Mesenchymal stem cell (in vitro differentiated cells and primary cell): Measurements from ENCODE around the gene PATL1.

ENCODE experiments used
- DNase-seq: peaks from one replicate; pipeline ENCODE4 v3.0.0-alpha.2; 2013
- H2AFZ ChIP-seq: one replicate; pipeline ENCODE4 v1.6.1; 2013; ENCODE audit warnings: low read depth, mild to moderate bottlenecking, control low read depth, inconsistent platforms, low read length, moderate library complexity
- H2AK5ac ChIP-seq: 2 replicates; pipeline ENCODE4 v1.6.1; 2013; ENCODE audit warnings: low read length, moderate library complexity, mild to moderate bottlenecking, inconsistent platforms; ENCODE audit not compliant: severe bottlenecking
- H2BK120ac ChIP-seq: one replicate; pipeline ENCODE4 v1.6.1; 2013; ENCODE audit warnings: low read depth, mild to moderate bottlenecking, inconsistent platforms, low read length, moderate library complexity
- H2BK12ac ChIP-seq, 2 experiments: one replicate each; pipeline ENCODE4 v1.6.1; 2013; ENCODE audit warnings: inconsistent platforms in 2 of 2, low read length in 2 of 2, mild to moderate bottlenecking in 2 of 2, moderate library complexity in 2 of 2, control low read depth in 1 of 2
- H2BK15ac ChIP-seq: one replicate; pipeline ENCODE4 v1.6.1; 2013; ENCODE audit warnings: mild to moderate bottlenecking, low read depth, inconsistent platforms; ENCODE audit not compliant: poor library complexity, severe bottlenecking
- H2BK5ac ChIP-seq: 2 replicates; pipeline ENCODE4 v1.6.1; 2013; ENCODE audit warnings: low read depth, mild to moderate bottlenecking, low read length, control low read depth, inconsistent platforms; ENCODE audit not compliant: poor library complexity, severe bottlenecking
- H3K14ac ChIP-seq, 2 experiments: one replicate each; pipeline ENCODE4 v1.6.1; 2013; ENCODE audit warnings: inconsistent platforms in 2 of 2, low read length in 2 of 2, control low read depth in 1 of 2, mild to moderate bottlenecking in 1 of 2, moderate library complexity in 1 of 2
- H3K18ac ChIP-seq, 2 experiments: one replicate each; pipeline ENCODE4 v1.6.1; 2013; ENCODE audit warnings: inconsistent platforms in 2 of 2, low read length in 2 of 2, control low read depth in 1 of 2, low read depth in 1 of 2, mild to moderate bottlenecking in 1 of 2
- H3K23ac ChIP-seq, 2 experiments: one replicate each; pipeline ENCODE4 v1.6.1; 2013; ENCODE audit warnings: inconsistent platforms in 2 of 2, low read length in 2 of 2, mild to moderate bottlenecking in 2 of 2, moderate library complexity in 2 of 2, control low read depth in 1 of 2
- H3K27ac ChIP-seq: 2 replicates; pipeline ENCODE4 v1.5.1; 2013; ENCODE audit warnings: mild to moderate bottlenecking, moderate library complexity, low read length, control low read depth, inconsistent platforms; ENCODE audit not compliant: poor library complexity, severe bottlenecking
- H3K27me3 ChIP-seq, 2 experiments: 2 replicates each; pipeline versions ENCODE4 v1.6.1 to v1.7.0; 2013; ENCODE audit warnings: low read length in 2 of 2, mild to moderate bottlenecking in 2 of 2, moderate library complexity in 2 of 2, control low read depth in 1 of 2, inconsistent platforms in 1 of 2; ENCODE audit not compliant: control insufficient read depth in 1 of 2, insufficient read depth in 1 of 2
- H3K36me3 ChIP-seq, 2 experiments: 2 replicates each; pipeline versions ENCODE4 v1.6.1 to v1.7.0; 2013; ENCODE audit warnings: low read length in 2 of 2, control low read depth in 1 of 2, inconsistent platforms in 1 of 2, low read depth in 1 of 2, mild to moderate bottlenecking in 1 of 2; ENCODE audit not compliant: insufficient read depth in 2 of 2, control insufficient read depth in 1 of 2
- H3K4ac ChIP-seq, 2 experiments: one replicate each; pipeline ENCODE4 v1.6.1; 2013; ENCODE audit warnings: inconsistent platforms in 2 of 2, low read length in 2 of 2, mild to moderate bottlenecking in 2 of 2, moderate library complexity in 2 of 2, control low read depth in 1 of 2, low read depth in 1 of 2
- H3K4me1 ChIP-seq: 2 replicates; pipeline ENCODE4 v1.6.1; 2013; ENCODE audit warnings: low read depth, low read length, control low read depth; ENCODE audit not compliant: control insufficient read depth, insufficient read depth
- H3K4me2 ChIP-seq: 2 replicates; pipeline ENCODE4 v1.6.1; 2013; ENCODE audit warnings: low read length, mild to moderate bottlenecking, inconsistent platforms; ENCODE audit not compliant: poor library complexity, severe bottlenecking
- H3K4me3 ChIP-seq, 2 experiments: 2 replicates each; pipeline versions ENCODE4 v1.5.1 to v1.7.0; 2013; ENCODE audit warnings: low read length in 2 of 2, mild to moderate bottlenecking in 2 of 2, control low read depth in 1 of 2, low read depth in 1 of 2; ENCODE audit not compliant: insufficient read depth in 1 of 2
- H3K79me1 ChIP-seq: replicated peaks from 2 replicates; pipeline ENCODE4 v1.6.1; 2013; ENCODE audit warnings: mild to moderate bottlenecking, control low read depth, low read length, inconsistent platforms; ENCODE audit not compliant: poor library complexity, severe bottlenecking
- H3K9ac ChIP-seq: 2 replicates; pipeline ENCODE4 v1.7.0; 2013; ENCODE audit warnings: mild to moderate bottlenecking, low read length, moderate library complexity
- H3K9me3 ChIP-seq: 2 replicates; pipeline ENCODE4 v1.7.0; 2013; ENCODE audit warnings: mild to moderate bottlenecking, low read length; ENCODE audit not compliant: control insufficient read depth
- H4K8ac ChIP-seq: one replicate; pipeline ENCODE4 v1.6.1; 2013; ENCODE audit warnings: inconsistent platforms, mild to moderate bottlenecking, low read length, moderate library complexity
- H4K91ac ChIP-seq: one replicate; pipeline ENCODE4 v1.6.1; 2013; ENCODE audit warnings: mild to moderate bottlenecking, low read length, inconsistent platforms
- WGBS: methylation state at CpG from one replicate; pipeline ENCODE4 v1.1.7; 2013; ENCODE audit warnings: mixed read lengths; 5-methylcytosine and 5-hydroxymethylcytosine counted together

The PATL1 gene

DNA sequence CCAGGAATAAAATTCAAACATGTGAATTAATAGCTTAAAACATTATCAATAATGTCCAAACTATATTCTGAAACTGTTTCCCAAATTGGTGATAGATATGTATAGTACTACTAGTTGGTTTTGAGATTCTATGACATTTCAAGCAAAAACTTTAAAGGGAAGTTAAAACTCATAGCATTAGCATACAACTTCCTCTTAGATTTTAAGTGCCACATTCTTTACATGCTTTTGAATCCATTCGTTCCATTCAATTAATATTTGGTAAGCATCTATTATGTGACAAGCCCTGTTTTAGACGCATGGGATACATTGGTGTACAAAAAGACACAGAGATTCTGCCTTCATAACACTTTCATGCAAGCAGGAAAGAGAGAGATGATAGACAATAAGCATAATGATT, 8.9 kb downstream of the PATL1 start:
- Histone ChIP-seq H3K4me1 (peaks cover 3% of the 10 kb centered on the region), H4K91ac (no peak overlapping the region), H2BK5ac (no peak overlapping the region), H3K9me3 (no peaks in the 10 kb centered on the region), H3K18ac (no peak overlapping the region), H2AFZ (no peak overlapping the region), H3K27ac (peak overlapping the region; percentile 93), H3K9ac (no peak overlapping the region), H3K36me3 (peaks cover 16 to 98% of the 10 kb centered on the region in 2 experiments), H3K14ac (no peak overlapping the region), H3K27me3 (no peaks in the 10 kb centered on the region), H2BK12ac (no peak overlapping the region), H4K8ac (no peak overlapping the region), H3K4me3 (no peak overlapping the region), H3K23ac (no peak overlapping the region), H2BK15ac (no peak overlapping the region), H3K4ac (no peak overlapping the region), H2AK5ac (no peak overlapping the region), H2BK120ac (no peak overlapping the region), H3K4me2 (no peak overlapping the region), H3K79me1 (peaks cover 25% of the 10 kb centered on the region)
- WGBS, result 44% methylated on average over 1 of the region's 2 CpGs
- no peak for DNase-seq

DNA sequence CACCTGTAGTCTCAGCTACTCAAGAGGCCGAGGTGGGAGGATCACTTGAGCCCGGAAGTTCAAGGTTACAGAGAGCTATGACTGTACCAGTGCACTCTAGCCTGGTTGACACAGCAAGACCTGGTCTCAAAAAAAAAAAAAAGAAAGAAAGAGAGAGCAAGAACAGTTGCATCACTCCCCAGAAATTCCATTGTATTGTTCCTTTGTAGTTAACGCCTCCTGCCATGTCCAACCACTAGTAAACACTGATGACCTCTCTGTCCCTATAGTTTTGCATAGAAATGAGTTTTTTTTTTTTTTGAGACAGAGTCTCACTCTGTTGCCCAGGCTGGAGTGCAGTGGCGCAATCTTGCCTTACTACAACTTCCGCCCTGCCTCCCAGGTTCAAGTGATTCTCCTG, 10.8 kb downstream of the PATL1 start:
- peaks cover 30% of the 10 kb centered on the region for H3K79me1 ChIP-seq
- no peak overlapping the region for H2BK15ac ChIP-seq
- H2BK5ac ChIP-seq, result no peak overlapping the region
- no peak overlapping the region for H2BK120ac ChIP-seq
- H2AK5ac ChIP-seq, result no peak overlapping the region
- H4K91ac ChIP-seq, result no peak overlapping the region
- H3K18ac ChIP-seq, result no peak overlapping the region
- no peak overlapping the region for H3K23ac ChIP-seq
- no peak overlapping the region for H3K4me3 ChIP-seq
- WGBS, result 99% methylated on average over 3 of the region's 5 CpGs
- H2AFZ ChIP-seq, result no peak overlapping the region
- no peak for DNase-seq
- no peak overlapping the region for H3K4ac ChIP-seq
- peaks cover 3% of the 10 kb centered on the region for H3K4me1 ChIP-seq
- no peak overlapping the region for H4K8ac ChIP-seq
- no peak overlapping the region for H2BK12ac ChIP-seq
- H3K4me2 ChIP-seq, result no peak overlapping the region
- H3K9ac ChIP-seq, result no peak overlapping the region
- no peaks in the 10 kb centered on the region for H3K27me3 ChIP-seq
- H3K27ac ChIP-seq, result no peak overlapping the region
- no peak overlapping the region for H3K14ac ChIP-seq
- H3K36me3 ChIP-seq, result peaks cover 19 to 98% of the 10 kb centered on the region in 2 experiments
- H3K9me3 ChIP-seq, result no peaks in the 10 kb centered on the region

DNA sequence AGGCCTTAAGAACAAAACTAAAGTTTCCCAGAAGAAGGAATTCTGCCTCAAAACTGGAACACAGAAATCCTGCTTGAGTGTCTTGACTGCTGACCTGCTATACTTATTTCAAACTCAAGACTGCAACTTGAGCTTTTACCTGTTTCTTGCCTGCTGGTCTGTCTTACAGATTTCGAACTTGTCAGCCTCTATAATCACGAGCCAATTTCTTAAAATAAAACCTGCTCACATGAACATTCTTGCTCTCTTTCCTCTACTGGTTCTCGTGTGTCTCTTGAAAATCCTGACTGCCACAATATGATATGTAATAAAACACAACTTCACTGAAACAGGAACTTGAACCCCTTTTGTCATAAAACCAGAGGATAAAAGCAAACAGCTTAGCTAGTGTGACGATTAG, 13.9 kb downstream of the PATL1 start:
- no peak overlapping the region for H3K27ac ChIP-seq
- no peak overlapping the region for H3K23ac ChIP-seq
- H3K36me3 ChIP-seq, result peaks cover 28 to 98% of the 10 kb centered on the region in 2 experiments
- WGBS, result 98% methylated on average over 4 of the region's 4 CpGs
- no peak overlapping the region for H2BK5ac ChIP-seq
- H3K27me3 ChIP-seq, result no peaks in the 10 kb centered on the region
- H3K4me1 ChIP-seq, result no peaks in the 10 kb centered on the region
- no peak overlapping the region for H3K18ac ChIP-seq
- no peak overlapping the region for H4K8ac ChIP-seq
- no peak overlapping the region for H3K9ac ChIP-seq
- no peak overlapping the region for H2AFZ ChIP-seq
- H3K9me3 ChIP-seq, result no peaks in the 10 kb centered on the region
- no peak overlapping the region for H2BK12ac ChIP-seq
- no peak overlapping the region for H3K4me3 ChIP-seq
- H2AK5ac ChIP-seq, result no peak overlapping the region
- no peak overlapping the region for H3K4me2 ChIP-seq
- H3K4ac ChIP-seq, result no peak overlapping the region
- no peak overlapping the region for H3K14ac ChIP-seq
- peaks cover 37% of the 10 kb centered on the region for H3K79me1 ChIP-seq
- no peak overlapping the region for H2BK15ac ChIP-seq
- H2BK120ac ChIP-seq, result no peak overlapping the region
- no peak for DNase-seq
- H4K91ac ChIP-seq, result no peak overlapping the region

DNA sequence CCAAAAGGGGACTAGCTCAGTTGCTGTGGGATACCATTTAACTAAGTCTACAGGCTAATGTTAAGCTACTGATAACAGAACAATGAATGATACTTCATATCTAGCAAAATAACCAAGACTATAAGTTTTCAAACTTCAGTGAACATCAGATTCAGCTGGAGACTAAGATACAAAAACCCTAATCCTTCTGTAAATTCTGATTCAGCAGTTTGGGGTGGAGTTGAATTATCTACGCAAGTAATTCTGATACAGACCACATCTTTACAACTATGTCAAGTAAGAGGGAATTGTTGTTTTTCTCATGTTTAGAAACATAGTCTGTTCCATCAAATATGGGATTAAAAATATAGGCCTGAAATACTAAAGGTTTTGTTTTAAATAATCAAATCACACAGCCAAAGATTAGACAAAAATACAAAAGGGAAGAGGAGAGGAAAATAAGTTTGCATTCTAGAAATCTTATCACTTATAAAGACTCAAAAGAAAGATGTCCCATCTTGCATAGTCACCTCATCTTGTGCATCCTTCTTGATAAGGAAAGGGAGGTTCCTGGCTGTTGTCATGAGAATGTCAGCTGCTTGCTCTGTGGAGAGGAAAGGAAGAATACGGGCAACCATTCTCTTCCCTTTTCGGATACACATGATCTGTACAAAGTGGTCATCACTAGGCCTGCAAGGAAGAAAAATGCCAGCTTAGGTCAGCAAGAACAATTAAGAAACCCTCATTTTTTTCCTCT, 21.4 kb downstream of the PATL1 start:
- WGBS, result 83% methylated on average over 1 of the region's 3 CpGs
- no peak overlapping the region for H3K4me3 ChIP-seq

More for the DNA sequence above, 21.4 kb downstream of the PATL1 start:
- Histone ChIP-seq H3K9ac (no peak overlapping the region), H4K91ac (no peak overlapping the region), H3K23ac (no peak overlapping the region), H3K18ac (no peak overlapping the region), H2AK5ac (no peak overlapping the region), H3K14ac (no peak overlapping the region), H2BK12ac (no peak overlapping the region), H3K36me3 (peaks cover 17 to 95% of the 10 kb centered on the region in 2 experiments), H2BK120ac (no peak overlapping the region), H3K4me2 (no peak overlapping the region), H2AFZ (no peak overlapping the region), H3K27me3 (no peaks in the 10 kb centered on the region), H3K79me1 (peaks cover 16% of the 10 kb centered on the region), H2BK15ac (no peak overlapping the region), H3K4me1 (no peaks in the 10 kb centered on the region), H3K4ac (no peak overlapping the region), H2BK5ac (no peak overlapping the region), H3K9me3 (no peaks in the 10 kb centered on the region), H3K27ac (no peak overlapping the region), H4K8ac (no peak overlapping the region)
- DNase-seq, result no peak
